ENCODE measurements around the gene PPP6R2.

- TF ChIP-seq GATA3 (IDR thresholded peaks at IDR 0.05; ENCODE audit: low read depth, low read length) = no peak
- no peak for TF ChIP-seq GATA2 (IDR thresholded peaks at IDR 0.05; ENCODE audit: low read depth, low read length)
These were observed 93.1 kb downstream of the PPP6R2 start for GRCh38 chr22:50436015-50436830.

Data from SH-SY5Y (cell line).